GM19395 (cell line): ENCODE results near the gene CADM3.

Source experiments
- ATAC-seq: cut with Tn5 transposase; IDR thresholded peaks from one replicate; pipeline ENCODE4 v1.9.1; 2021; ENCODE audit warnings: mild to moderate bottlenecking, moderate library complexity; ENCODE audit not compliant: unreplicated experiment

The CADM3 gene

GRCh38 chr1:159204161-159205141, 33.0 kb downstream of the CADM3 start, which contains the start of gene ACKR1:
Gene ACKR1, plus strand, starts transcription at chr1:159204875. Its CDS starts 85 bp downstream, at chr1:159204960.
- no peak for ATAC-seq

- ATAC-seq = no peak
Observed at GRCh38 chr1:159205225-159205624, 33.8 kb downstream of the CADM3 start.

DNA sequence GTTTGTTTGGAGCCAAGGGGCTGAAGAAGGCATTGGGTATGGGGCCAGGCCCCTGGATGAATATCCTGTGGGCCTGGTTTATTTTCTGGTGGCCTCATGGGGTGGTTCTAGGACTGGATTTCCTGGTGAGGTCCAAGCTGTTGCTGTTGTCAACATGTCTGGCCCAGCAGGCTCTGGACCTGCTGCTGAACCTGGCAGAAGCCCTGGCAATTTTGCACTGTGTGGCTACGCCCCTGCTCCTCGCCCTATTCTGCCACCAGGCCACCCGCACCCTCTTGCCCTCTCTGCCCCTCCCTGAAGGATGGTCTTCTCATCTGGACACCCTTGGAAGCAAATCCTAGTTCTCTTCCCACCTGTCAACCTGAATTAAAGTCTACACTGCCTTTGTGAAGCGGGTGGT, 34.7 kb downstream of the CADM3 start:
- no peak for ATAC-seq

- no peak for ATAC-seq
Observed at GRCh38 chr1:159207080-159207479, 35.7 kb downstream of the CADM3 start.

DNA sequence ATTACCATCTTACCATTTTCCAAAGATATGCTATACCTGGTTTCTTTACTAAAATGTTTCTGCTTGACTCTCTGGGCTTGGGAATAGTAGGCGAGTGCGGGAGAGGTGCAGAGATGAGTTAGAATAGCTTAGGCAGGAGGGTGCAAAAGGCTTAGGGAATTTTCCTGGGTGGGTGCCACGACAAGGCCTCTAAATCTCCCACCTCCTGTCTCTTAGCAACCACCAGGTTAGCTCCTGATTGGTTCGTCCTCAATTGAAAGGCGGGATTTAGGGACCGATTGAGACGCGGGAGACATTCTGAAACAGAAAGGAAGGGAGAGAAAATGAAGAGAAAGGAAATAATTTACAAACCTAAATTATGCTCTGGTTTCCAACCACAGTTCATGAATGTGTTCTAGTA, 36.4 kb downstream of the CADM3 start:
- ATAC-seq = no peak

- no peak for ATAC-seq
Observed at GRCh38 chr1:159208175-159208825, 36.9 kb downstream of the CADM3 start.

GRCh38 chr1:159209061-159209460, 37.6 kb downstream of the CADM3 start:
- no peak for ATAC-seq

- no peak for ATAC-seq
Observed at GRCh38 chr1:159211331-159212136, 40.1 kb downstream of the CADM3 start.

DNA sequence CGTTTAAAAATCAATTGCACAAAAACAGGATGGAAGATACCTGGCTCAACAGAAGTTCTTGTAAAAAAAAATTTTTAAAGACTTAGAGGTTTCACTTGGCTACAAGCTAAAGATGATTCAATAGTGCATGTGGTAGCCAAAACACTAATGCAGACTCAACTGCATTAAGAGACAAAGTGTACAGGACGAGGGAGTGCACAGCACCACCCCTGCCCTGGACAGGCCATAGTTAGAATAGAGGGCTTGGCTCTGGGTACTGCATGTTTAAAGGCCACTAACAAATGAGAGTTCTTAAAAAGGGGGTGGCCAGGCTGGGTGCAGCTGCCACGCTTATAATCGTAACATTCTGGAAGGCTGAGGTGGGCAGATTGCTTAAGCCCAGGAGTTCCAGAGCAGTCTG, 41.2 kb downstream of the CADM3 start:
- no peak for ATAC-seq

GRCh38 chr1:159214149-159214760, 42.8 kb downstream of the CADM3 start:
- peak; percentile 68 for ATAC-seq

- no peak for ATAC-seq
Observed at GRCh38 chr1:159218649-159219636, 47.5 kb downstream of the CADM3 start.

- no peak for ATAC-seq
Observed at GRCh38 chr1:159222075-159222865, 50.9 kb downstream of the CADM3 start.

DNA sequence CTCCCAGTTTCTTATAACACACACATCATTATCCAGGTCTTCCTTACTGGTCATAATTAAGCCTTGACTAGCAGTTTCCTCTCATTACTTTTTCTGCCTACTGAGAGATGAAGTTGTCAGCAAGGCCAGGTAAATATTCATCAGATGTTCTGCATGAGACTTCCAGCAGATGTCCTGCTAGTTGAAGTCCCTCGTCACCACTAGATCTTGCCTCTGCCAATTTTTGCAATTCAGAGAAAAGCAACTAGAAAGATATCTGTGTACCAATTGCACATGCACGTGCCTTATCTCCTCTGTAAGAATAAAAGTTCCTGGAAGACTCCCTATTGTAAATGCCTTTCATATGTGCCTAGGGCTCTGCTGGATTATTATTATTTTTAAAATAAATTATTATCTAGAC, 51.6 kb downstream of the CADM3 start:
- ATAC-seq = no peak

DNA sequence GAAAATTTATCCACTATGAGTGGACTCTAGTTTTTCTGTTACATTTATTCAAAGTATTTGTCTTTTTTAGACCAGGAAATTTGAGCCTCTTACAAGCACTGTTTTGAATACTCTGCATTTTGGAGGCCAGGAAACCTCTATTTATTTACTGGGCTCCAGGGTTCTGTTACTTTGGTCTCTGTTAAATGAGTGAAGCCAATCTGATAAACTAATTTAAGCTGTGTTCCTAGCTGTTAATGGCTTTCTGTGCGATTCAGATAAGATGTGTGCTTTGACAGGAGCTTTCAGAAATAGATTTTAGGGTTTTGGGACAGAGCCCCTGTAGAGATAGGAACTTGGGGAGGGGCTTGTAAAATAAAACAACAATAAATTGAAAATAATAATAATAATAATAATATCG, 57.1 kb downstream of the CADM3 start:
- no peak for ATAC-seq

DNA sequence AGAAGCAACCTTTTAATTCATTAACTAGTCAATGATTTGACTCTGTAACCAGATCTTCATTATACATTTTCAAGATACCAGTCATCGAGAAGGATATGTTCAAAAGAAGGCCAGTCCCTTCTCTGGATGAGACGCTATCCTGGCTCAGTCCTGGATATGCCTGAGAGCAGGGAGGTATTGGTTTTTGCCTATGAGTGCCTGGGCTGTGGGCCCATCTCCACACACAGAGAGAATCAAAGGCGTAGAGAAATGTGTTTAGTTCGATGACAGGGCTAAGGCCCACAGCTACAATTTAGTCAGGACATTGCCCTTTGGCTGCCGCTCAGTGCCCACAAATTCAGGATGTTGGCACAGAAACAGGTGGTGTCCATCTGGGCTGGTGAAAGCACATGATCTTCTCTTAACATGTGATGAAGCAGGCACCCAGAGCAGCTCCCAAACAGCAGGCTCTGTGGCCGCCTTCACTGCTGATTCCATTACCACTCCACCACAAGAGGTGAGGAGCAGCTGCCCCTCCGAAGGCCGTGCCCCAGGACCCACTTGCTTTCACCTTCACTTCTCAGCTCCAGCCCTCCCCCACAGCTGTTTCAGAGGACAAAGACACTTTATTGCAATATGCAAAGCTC, 58.0 kb downstream of the CADM3 start:
- no peak for ATAC-seq

DNA sequence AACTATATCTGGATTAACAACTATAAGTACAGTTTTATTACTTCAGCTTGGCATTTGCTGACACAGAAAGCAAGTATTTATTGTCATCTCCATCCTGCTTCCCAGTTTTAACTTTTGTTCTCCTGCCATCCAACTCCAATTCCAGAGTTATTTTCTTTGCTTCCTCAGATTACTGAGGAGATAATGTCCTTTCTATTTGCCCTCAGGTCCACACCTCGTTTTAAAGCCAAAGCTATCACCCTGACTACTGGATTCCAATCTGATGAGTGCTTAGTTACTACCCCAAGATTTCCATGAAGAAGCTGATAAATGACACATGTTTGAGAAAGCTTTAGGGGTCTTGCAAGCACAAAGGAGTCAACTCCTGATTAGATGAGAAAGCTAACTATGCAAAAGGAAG, 58.5 kb downstream of the CADM3 start:
- no peak for ATAC-seq

DNA sequence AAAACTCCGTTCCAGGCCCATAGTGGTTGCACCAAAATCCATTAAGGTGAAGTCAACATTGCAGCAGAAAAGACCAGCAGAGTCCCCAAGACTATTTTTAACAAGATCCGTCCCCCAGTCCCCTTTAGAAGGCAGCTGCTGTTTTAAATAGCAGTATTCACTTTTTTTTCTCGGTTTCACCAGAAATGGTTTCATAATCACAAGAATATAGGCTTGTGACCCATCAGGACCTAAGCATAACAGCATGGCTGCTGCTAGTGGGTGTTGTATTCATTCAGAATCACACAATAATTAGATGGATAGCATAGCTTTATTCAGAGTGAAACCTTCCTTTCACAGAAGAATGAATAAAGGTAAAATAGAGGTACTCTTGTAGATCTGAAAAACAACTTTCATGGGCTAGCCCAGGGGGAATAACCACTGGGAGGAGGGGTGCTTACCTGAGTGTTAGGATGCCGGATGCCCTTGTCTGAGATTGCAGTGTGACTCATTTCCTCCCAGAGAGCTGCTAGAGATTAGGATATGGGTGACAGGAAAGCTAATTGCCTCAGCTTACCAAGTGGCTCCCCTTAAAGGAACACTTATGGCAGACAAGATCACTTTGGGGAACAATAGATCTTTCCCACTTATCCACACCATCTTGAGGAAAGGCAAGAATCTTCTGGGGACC, 68.3 kb downstream of the CADM3 start:
- peak; percentile 96 for ATAC-seq

DNA sequence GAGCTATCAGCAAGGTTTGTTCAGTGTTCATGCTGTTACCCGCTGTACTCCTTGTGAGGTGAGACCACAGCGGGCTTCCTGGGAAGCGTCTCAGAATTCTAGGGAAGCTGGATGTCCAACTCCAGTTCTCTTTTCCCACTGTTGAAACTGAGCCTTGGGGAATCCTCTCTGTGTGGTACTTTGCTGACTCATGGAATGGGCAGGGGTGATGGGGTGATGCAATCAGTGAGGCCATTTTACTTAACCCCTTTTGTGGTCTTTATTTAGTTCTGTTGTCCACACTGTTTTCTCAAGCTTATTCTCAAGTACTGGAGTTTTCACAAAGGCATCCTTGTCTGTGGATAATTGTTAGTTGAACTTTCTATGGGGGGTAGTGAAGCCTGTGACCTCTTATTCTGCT, 75.9 kb downstream of the CADM3 start:
- ATAC-seq = no peak
